Stimulated activated CD8-positive, alpha-beta memory T cell treated with anti-CD3 and anti-CD28 coated beads, Interleukin-15, amount 100 ng/mL, for 1 hour (primary cell): ENCODE data around the gene TMEM18.

Source experiments
- DNase-seq: peaks from one replicate; pipeline ENCODE4 v3.0.0-alpha.2; 2020; ENCODE audit warnings: low read depth

Gene TMEM18

DNA sequence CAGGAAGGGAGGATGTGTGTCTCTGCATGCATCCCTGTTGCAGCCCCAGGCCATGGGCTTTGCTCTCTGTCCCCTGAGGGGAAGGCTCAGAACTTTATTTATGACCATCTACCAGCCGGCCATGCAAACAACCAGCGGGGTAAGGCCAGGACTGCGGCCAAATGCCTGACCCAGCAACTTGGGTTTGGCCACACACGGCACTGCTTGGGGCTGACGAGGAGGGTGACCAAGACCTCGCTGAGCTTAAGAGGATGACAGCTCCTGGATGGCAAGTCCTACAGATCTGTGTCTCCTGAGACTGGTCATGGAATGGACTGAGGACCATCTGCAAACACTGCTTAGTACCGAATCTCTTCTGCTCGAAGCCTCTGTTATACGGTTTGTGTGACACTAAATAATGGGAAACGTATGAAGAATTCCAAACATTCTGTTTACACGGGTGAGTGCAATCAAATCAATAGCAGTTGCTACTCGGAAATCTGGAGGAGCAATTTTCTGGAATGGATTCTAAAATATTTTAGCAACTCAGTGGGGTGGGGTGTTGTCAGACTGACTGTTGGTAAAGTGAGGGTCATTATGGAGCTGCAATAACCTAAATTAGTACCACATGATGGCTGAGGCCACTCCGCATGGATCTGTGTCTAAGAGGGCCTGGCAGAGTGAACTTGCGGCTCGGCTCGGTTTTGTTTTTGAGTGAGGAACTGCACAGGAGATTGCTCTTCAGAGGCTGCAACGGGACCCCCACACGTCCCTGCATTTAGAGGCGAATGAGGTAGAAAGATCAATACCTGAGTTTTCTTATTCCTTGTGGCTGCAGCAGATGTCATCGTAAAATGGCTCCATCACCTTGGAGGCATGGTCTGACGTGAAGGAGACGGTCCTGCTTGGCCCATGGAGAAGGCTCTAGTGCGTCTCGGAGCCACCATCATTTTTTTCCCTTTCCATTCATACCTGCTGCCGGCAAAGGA lies 26.6 kb downstream of the TMEM18 start:
- DNase-seq = no peak

DNA sequence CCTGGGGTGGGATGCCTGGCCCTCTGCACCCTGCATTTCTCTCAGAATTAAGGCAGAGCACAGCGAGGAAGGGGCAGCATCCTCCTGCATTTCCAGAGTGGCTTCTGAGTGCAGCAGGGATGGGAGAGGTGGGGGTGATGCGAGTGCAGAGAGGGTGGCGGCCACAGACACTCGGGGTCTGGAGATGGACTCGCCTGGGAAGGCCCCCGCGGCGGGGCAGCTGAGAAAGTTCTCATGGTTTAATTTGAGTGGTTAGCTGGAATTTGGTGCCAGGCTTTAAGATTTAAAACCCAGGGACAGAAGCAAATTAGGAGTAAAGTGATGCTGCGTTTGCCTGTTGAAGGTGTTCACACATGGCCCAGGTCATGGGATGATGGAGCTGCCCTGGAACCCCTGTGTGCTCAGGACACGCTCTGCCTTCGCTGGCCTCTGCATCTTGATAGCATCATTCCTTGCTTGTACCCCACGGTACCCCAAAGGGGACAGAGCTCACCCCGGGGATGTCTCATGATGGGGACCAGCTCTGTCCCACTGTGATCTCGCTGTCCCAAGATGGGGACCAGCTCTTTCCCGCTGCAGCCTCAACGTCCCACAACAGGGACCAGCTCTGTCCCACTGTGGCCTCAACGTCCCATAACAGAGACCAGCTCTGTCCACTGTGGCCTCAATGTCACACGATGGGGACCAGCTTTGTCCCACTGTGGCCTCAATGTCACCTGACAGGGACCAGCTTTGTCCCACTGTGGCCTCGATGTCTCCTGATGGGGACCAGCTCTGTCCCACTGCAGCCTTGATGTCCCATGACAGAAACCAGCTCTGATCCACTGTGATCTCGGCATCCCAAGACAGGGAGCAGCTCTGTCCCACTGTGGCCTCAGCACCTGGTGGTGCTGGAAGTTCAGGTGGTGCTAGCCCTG lies 27.5 kb downstream of the TMEM18 start:
- DNase-seq = no peak

DNA sequence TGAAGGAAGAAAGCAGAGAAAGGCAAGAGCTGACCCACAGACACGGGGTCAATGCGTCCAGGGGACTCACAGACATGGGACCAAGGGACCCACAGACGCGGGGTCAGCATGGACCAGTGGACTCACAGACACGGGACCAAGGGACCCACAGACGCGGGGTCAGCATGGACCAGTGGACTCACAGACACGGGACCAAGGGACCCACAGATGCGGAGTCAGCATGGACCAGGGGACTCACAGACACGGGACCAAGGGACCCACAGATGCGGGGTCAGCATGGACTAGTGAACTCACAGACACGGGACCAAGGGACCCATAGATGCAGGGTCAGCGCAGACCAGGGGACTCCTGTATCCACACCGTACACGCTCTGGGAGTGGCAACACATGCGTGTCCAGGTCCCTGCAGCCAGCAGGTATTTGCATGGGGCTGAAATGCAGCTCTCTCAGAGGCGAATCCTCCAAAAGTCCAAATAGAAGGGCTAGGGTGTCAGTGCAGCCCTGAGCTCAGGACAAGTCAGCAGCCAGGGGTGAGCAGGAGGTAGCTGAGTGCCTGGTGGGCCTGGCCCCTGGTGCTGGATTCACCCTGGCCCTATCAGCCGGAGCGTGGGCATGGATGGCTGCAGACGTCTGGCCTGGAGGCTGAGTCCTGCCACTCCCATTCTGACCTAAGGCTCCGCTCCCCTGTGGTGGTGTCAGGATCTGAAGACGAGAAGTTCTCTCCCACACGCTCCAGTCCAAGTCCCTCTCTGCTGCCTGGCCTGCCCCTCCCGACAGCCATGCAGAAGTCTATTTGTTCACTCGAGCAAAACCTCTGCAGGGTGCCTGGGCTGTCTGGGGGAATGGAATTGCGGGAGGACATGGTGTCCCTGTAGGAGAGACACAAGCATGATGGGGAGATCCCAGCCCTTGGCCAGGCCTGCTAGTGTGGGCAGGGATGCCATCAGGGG lies 28.5 kb downstream of the TMEM18 start:
- no peak for DNase-seq

DNA sequence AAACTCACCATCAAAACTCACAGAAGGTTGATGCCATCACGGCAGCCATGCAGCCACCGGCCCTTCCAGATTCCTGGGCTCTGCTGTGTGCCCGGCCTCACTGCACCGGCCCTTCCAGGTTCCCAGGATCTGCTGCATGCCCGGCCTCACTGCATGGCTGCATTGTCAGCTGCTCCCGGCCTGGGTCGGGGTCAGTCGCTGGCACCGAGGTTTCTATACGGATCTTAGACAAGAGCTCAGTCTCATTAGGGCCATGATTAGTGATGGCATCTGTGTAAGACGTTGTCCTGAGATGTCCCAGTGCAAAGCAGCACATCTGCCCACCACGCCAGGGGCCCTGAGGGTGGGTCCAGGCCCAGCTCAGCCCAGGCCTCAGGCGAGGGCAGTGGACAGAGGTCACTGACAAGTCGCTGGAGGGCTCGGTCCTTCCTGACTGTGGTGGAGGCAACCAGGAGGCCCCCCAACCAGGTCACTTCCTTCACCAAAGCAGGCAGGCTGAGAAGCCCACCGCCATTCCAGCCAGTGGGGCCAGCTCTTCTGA lies 29.4 kb downstream of the TMEM18 start:
- no peak for DNase-seq

DNA sequence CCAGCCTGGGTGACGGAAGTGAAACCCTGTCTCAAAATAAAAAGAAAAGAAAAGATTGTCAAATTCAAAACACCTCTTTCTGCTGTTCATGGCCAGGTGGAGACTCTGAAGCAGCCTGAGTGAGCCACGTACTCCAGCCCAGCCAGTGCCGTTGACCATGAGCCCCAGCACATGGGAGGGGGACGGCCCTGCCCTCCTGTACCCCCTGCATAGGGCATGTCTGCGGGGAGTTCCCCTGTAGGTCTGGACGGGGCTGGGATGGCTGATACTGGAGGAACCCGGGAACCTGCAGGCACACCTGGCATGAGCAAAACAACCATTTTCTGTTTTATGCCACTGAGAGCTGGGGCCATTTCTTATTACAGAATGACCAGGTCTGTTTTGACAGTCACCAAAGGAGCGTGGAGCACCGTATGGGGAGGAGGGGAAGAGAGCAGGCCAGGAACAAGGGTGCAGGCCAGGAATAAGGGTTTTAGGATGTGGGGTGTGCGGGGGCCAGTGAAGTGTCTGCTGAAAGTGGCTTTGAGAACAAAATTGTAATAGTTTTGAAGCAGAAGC lies 30.1 kb downstream of the TMEM18 start:
- DNase-seq = no peak

DNA sequence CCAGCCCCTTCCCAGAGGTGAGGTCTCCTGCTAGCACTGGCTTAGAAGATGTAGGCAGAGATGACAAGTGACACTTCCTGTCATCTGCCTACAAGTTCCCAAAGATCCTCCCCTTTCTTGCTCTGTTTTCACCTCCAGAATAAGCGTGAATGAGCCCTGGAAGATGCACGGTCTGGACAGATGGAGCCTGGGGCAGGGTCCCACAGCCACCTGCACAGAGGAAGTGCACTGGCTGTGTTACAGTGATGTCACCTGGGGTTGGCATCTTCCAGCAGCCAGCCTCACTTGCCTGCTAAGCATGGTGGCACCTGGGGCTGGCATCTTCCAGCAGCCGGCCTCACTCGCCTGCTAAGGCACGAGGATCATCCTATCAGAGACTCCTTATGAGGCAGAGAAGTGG lies 32.3 kb downstream of the TMEM18 start:
- no peak for DNase-seq

DNA sequence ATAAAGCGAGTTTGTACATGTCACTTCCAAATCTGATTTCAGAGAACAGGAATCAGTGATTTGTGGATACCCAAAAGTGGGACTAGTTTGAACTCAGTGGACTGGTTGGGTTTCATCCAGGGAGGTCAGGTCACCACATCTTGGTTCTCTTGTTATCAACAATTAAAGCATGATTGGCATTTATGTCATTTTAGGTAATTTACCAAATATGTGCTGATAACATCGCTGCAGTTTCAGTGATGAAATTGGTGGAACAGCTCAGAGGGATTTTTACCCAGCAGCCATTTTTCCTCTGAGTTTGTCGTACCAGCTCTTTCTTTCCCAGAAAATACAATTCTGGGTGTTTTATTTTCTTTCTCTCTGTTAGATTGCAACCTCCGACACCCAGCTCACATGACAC lies 33.4 kb downstream of the TMEM18 start:
- no peak for DNase-seq

DNA sequence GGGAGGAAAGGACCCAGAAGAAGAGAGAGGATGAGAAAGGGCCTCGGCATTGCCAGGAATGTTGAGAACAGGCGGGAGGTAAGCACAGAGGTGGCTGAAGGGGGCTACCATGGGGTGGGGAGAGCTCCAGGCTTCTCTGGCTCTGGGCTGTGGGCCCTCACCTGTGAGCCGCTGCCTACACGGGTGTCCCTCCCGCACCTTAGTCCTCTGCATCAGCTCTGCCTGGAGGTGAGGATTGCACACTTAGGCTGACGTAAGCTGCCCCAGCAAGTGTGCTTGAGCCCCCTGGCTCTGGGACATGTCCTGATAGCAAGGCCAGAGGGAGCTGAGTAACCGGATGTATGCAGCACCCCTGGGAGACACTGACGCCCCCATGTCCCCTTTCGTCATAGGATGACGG lies 33.9 kb downstream of the TMEM18 start:
- no peak for DNase-seq

DNA sequence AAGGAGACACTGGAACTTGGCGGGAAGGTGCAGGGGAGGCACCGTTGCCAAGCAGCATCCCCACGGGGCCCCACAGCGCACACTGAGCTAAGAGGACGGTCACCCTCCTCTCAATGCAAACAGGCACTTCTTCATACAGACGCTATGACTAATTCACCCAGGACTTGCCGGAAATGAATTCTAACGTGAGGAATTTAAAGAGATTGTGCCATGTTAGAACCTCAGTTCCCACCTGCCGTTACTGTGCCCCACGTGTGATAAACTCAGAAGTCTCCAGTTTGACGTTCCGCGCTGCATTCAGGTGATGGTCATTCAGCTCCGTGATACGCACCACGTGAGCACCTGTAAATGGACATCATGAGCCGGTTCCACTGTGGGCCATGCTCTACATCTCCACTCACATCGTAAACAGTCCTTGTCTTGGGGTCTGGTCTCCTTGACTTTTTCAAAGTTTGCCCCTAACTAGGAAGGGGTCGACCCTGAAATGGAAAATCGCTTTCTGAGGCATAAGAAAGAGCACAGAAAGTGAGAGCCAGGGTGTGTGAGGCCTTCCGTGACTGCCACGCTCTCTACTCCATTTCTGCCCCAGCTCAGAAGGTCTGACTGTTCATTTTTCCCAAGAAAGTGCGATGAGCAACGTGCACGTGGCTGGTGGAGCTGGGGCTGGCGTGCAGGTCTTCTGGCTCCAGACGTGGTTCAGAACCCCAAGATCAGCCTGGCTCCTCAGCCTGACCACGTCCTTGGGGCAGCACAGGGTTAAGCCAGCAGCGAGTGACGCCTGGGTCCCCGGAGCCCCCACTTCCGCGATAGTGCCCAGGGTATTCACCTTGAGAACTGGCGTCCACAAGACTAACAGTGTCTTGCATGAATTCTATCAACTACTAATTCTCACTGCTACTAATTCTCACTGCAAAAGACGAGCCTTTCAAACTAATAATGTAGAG lies 35.1 kb downstream of the TMEM18 start:
- DNase-seq = no peak

DNA sequence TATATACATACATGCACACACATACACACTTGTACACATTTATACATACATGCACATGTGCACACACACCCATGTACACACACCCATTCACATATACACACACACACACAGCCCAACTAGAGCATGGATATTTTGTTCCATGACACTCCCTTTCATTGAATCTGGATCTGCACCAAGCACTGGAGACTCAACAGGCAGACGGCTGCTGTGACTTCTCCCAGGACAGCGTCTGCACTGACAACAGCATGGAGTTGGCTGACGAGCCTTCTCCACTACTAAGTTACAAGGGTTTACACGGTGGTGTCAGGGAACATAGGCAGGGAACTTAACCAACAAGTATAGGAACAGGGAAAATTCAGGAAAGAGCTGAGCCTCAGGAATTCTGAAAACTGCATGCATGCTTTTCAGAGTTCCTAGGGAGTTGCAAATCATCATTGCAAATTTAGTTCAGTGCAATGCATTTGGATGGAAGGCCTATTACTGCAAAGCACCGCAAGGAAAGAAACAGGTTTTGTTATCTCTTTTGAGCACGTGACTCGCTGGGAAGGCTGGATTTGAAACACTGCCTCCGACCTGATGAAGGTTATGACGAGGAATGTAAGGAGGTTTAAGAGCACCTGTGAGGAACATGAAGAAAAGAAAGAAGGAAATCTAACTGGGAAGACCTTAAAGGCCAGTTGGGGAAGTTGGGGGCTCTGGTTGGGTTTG lies 35.9 kb downstream of the TMEM18 start:
- DNase-seq = no peak

DNA sequence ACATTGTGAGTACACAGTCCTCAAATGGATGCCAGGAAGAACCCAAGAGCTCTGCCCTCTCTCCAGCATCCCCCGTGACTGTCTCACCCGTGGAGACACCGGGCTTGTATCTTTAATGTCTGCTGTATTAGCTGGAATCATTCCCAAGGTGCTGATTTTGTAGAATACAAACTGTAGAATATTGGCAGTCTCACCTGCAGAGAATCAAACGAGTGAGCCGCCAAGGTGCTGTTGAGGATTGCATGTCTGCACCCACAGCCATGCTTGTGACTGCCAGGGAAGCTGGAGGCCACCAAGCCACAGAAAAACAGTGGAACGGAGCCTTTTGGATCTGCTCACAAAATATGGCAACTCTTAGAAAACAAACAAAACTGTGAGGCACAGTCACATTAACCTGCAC lies 37.5 kb downstream of the TMEM18 start:
- DNase-seq = no peak

DNA sequence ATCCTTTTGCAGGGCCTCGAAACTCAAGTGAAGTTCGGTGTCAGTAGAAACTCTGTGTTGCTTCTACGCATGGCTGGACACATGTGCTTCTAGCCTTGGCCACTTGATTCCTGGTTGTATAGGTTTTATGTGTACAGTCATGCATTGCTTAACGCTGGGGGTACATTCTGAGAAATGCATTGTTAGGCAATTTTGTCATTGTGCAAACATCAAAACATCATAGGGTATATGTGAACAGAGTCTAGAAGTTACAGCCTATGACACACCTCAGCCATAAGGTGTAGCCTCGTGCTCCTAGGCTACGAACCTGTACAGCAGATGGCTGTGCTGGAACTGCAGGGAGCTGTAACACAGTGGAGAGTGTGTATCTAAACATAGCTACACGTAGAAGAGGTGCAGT lies 39.4 kb downstream of the TMEM18 start:
- no peak for DNase-seq

DNA sequence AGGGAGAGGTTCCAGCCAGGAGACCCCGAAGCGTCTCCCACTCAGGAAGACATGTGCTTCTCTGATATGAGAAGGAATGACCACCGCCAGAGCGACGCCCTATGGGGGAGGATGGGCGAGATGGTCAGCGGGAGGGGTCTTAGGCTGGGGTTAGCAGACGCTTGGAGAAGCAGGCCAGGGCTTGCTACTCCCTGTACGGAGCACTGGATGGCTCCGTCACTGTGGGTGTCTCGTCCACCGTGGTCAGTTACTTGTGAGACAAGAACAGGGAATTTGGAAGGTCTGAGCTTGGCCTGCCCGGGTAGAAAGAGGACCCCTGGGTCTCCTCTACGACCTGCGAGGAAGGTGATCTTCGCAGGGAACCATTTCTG lies 39.8 kb downstream of the TMEM18 start:
- DNase-seq = no peak

DNA sequence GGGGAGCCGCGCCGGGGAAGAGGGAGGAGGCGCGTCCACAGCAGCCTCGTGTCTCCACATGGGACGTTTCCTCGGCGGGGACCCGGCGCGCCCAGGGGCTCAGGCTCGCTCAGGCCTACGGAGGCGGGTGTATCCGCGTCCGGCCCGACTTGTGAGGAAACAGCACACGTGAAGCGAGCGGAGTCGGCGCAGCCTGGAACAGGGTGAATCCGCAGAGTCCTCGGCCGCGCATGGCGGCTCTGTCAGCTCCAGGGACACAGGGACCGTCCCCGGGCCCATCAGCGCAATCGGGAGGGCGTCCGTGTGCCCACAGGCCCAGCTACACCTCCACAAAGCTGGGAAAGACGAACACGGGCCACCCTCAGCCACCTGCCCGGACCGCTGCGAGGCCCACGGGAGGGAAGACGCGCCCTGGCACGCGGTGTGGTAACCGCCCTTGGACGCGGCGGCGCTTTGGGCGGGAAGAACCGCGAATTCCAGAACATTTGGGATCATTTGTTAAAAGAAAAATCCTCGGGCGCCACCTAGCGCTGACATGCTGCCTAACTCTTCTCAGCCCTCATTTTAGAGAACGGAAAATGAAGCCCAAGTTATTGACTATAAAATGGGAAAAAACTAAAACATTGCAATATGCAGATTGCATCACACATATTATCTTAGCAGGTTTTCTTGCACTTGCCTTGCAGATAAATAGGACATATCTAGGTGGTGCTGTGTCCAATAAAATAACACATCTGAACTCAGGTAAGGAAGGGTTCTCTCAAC lies 40.4 kb downstream of the TMEM18 start:
- DNase-seq = peak; percentile 27

DNA sequence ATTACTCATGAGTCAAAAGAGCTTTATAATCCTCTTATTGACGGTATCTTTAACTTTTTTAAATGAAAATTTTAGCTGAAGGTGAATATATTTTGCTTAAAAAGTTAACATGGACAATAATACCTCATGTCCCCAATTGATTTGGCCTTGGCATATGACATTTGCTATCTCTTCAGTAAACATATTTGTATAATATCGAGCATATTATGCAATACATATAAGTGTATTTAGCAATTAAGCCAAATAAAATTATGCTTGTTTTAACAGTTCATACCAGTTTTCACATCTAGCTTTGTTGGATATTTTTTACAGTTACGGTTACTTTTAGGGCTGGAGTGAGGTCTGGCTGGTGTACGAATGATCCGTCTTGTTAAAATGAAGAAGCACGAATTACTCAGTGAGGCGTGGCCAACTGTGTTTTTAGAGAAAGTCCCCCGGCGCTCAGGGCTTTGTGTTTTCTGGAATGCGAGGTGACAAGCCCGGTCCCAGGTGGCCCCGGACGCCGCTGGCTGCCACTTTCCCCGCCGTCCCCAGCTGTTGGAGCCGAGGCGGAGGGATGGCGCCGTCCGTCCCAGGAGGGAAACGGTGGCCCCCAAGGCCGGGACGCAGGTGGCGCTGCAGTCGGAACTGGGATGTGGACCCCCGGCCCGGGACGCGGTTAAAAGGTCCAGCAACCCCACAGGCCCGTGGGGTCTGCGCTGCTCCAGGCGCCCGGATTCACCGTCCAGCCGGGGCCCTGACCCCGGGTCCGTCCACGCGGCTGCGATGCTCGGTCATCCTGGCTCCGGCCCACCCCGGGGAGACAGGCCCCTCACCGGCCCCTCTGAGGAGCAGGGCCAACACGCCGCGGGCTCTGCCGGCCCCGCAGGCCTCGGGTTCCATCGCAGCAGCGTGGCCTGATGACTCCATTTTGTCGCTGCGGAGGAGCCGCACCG lies 41.3 kb downstream of the TMEM18 start:
- DNase-seq = no peak

DNA sequence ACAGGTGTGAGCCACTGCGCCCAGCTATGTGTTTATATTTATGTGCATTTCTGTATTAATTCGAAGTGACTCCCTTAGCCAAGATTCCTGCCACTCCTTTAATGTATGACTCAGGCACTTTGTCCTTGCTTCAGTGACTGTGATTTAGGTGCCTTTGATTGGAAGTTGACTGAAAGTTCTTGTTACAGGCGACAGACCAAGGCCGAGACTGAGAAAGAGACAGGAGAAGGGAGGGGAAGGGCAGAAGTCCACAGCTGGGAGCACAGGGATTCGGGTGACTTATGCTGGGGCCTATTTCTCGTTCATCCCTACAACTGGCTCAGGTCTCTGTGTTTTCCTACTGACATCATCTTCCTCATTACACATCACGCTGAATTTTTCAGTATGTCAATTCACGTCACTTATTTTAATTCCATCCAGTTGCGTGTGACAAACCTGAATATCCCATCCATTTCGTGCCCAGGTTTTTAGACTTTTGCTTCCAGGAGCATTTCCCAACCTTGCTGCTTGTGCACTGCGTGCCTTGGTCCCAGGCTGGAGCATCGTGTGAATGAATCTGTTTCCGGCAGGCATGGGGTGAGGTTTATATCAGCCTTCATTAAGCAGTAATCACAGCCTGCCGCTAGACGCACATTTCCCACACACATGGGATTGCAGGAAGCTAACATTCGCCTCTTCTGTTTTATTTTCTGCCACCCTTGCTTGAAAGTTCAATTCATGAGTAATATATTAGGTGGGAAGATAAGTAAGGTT lies 42.4 kb downstream of the TMEM18 start:
- DNase-seq = no peak

DNA sequence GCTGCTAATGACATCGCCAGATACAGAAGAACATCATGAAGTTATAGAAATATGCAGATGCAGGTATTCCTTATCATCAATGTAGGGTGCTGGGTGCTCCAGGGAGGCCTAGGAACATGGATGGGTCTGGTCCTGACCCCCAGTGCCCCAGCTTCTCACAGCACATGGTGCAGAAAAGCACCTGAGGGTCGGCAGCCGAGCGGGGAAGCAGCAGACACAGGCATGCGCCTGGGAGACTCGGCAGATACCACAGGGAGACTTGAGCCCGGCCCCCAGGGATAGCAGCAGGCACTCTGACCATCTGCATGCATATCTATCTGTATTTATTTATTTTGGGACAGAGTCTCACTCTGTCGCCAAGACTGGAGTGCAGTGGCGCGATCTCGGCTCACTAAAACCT lies 43.2 kb downstream of the TMEM18 start:
- no peak for DNase-seq
